GM19193 (cell line): ENCODE data around the gene SLC25A19.
A peak's percentile ranks its signal among the peaks of the same experiment; 100 is the strongest.

Experiments used
- POLR2A ChIP-seq: IDR thresholded peaks from 4 replicates; pipeline ENCODE4 v1.6.1; 2011; ENCODE audit not compliant: insufficient read depth, insufficient read length; ENCODE audit errors: extremely low read depth

SLC25A19 gene

DNA sequence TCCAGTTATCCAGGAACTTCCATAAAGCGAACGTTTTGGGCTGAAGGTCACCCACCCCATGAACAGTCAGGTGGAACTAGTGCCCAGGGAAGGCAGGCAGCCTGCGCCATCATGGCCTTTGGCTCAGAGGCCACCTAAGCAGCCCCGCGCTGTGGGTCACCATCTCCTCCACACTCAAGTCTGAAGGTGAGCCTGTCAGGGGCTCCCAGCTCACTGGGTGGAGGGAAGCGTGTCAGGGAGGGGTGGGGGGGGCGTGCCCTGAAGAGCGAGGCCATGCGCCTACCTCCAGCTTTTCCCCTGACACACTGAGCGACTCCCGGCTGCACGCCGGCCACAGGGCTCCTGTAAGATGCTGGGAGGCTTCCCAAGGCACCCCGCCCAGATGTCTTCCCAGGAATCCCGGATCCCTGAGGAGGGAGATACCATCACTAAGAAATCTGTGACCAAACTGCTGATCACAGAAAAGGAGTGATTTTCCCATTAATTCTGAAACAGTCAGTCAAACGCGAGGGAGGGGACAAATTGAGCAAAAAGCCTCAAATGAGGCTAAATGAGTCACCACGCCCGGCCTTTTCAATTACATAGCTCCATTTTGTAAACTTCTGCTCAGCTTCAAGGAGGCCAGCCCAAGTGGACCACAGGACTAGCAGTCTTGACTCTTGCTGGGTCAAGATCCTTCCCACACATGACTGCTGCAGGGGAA, 26.5 kb upstream of the SLC25A19 start:
- TF ChIP-seq POLR2A, result no peak

DNA sequence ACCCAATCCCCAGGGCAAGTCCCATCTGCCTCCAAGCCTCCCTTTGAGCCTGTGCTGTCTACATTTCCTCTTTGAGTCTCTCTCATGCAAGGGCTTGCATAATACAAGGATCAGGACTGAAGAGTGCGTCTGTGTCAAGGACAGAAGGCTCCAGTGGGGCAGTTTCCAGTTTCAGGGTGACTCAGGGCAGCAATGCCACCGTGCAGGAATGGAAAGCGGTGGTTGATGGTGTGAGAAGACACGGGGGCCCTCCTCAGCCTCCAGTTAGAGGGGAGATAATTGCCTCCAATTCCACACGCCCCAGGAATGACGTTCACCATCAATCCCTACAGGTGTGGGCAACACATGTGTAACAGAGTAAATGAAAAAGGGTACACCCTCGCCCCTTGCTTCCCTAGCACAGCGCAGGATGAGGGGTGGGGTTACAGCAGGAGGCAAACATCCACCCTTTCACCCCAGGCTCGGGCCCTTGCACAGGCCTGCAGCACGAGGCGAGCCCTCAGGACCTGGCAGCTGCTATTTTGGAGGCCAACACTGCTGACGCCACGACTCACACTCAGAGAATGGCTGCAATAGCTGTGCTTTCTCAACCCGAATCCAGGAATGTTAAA, 24.8 kb upstream of the SLC25A19 start:
- TF ChIP-seq POLR2A, result no peak

DNA sequence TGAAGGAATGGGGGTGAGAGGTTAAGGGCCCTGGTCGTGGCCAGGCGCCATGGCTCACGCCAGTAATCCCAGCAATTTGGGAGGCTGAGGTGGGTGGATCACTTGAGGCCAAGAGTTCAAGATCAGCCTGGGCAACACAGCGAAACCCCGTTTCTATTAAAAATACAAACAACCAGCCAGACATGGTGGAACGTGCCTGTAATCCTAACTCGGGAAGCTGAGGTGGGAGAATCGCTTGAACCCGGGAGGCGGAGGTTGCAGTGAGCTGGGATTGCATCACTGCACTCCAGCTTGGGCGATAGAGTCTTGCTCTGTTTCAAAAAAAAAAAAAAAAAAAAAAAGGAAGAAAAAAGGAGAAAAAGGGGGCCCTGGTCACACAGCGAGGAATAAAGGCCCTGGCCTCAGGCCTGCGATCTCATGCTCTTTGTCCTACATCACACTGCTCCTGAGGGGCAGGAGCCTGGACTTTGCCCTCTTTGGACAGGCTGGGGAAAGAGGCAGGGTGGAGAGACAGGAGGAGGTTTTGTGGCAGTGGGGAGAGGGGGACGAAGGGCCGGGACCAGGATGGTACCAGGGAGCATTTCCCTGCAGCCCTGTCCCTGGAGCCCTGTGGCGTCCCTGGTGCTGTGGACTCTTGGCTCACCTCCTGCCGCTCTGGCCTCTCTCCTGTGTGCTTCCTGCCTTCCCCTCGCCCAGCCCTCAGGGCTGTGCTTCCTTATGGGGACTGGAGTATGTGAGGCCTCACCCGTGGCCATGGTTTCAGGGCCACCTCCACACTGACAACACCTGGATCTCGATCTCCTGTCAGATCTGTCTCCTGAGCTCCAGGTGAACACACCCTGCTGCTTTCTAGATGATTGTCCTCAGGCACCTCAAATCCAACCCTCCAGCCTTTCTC, 19.7 kb upstream of the SLC25A19 start:
- TF ChIP-seq POLR2A, result no peak

DNA sequence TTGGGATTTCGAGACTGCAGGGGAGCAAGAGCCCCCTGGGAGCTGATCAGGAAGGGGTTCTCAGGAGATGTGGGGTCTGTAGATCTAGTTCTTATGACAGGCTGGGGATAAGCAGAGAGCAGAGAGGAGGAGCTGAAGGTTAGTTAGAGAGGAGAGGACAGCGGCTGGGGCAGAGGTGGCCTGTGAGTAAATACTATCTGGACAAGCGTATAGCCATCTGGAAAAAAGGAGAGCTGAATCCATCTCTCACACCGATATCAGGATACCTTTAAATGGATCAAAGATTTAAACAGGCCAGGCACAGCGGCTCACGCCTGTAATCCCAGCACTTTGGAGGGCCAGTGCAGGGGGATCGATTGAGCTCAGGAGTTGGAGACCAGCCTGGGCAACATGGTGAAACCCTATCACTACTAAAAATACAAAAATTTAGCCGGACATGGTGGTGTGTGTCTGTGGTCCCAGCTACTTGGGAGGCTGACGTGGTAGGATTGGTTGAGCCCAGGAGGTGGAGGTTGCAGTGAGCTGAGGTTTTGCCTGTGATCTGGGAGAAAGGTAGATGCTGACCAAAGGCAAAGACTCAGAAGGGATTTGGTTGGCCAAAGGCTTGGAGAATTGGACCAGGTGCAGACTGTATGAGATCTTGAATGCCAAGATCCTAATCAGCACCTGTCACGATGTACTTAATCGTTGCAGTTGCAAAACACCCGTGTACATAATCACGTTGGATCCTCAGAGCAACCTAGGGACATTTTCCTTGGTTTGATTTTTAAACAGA, 18.9 kb upstream of the SLC25A19 start:
- TF ChIP-seq POLR2A, result no peak

DNA sequence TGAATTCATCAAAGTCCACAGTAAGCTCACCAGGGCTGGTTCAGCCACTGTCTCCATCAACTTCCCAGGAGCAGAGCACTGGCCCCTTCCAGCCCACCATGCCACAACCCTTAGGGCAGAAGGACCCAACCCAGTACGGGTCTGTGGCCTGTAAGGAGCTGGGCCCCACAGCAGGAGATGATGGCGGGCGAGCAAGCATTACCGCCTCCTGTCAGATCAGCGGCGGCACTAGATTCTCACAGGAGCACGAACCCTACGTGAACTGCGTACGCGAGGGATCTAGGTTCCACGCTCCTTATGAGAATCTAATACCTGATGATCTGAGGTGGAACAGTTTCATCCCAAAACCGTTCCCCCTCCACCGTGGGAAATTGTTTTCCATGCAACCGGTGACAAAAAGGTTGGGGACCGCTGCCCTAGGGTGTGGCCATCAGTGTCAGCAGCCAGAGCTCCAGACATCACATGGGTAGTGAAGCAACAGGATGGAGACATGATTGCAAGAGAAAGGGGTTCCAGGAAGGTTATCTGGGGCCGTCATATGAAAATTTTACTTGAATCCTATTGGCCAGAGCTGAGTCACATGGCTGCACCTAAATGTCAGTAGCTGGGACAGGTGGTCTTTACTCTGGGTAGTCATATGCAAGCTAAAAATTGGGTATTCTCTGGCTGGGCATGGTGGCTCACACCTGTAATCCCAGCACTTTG, 12.4 kb upstream of the SLC25A19 start:
- no peak for TF ChIP-seq POLR2A

DNA sequence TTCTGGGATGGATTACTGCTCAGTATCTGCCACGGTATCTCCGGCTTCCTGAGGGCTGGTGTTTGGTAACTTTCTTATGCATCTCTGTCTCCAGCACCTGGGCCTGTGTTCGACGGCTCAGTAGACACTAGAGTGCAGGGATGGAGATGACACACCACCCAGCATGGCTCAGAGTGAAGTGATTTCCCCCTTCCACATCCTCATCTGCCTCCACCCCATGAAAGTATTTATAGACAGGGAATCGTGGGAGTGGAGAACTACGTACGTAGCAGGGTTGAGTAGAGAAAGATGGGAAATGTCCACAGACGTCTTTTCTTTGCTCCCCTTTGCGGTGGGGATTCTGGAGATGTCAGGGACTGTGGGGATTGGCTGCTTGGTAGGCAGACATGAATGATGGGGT, 11.8 kb upstream of the SLC25A19 start:
- TF ChIP-seq POLR2A, result no peak

DNA sequence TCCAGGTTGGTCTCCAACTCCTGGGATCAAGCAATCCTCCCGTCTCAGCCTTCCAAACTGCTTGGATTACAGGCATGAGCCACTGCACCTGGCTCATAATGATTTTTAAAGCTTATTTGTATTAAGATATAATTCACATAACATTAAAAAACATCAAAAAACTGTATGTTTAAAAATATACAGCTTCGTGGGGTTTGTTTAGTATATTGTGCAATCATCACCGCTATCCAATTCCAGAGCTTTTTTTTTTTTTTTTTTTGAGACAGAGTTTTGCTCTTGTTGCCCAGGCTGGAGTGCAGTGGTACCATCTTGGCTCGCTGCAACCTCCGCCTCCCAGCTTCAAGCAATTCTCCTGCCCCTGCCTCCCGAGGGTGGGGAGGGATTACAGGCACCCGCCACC, 11.0 kb upstream of the SLC25A19 start:
- TF ChIP-seq POLR2A, result no peak

DNA sequence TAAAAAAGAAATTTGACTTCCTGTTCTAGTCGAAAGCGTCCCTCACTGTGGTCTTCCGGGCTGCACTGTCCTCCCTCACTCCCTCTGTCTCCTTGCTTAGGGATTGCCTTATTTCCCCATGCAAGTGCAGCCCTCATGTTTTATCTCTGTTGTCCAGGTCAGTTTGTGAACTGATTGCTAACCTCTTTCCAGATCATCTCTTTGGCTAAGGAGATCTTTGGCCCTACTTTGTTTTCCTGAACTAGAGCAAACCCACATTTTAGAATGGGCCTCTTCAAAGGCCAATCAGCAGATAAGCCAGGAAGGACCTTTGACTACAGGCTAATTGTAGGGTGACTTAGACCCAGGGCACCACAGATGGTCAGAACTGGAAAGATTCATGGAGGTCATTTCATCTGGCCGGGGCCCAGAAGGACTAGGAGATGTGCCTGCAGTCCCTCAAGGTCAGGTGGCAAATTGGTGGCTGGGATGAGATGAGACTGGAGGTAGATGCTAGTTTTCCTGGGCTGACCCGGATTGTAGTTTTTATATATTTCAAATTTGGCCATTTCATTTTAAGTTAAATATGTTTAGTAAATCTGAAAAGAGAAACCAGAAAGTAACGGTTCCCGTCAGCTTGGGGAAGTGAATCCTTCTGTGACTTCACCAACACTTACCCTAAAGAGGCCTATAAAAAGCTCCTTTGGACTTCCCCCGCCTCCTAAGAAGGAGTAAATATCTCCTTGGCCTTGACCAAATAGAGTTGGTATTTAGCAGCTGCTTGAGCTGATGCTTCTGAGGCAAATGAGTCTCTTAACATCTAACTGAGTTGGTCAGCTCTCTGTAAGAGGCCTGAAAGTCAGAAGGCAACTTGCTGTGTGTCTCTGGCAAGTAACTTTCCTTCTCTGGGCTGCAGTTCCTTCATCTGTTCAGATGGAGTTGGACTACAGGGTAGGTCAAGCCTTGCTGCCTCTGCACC, 6.2 kb upstream of the SLC25A19 start:
- TF ChIP-seq POLR2A, result peak; percentile 59

DNA sequence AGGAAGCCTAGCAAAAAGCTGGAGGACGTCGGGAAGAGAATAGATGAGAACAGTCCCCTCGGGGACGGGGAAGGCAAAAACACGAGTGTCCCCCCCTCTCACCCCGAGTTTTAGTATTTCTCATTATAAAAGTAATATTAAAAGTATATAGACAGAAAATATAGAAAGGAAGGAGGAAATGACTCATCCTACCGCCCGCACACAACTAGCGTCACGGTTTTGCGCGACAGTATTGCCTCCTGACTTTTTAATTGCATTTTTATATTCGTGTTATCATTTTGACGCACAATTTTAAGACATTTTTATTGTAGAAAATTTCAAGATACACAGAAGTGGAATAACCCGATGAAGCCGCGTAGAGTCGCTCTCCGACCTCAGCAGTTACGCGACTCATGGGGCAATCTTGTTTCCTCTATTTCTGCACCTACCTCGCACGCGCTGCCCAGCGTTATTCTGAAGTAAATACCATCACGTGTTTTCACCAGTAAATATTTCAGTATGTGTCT, 652 bp upstream of the SLC25A19 start:
- TF ChIP-seq POLR2A, result no peak

DNA sequence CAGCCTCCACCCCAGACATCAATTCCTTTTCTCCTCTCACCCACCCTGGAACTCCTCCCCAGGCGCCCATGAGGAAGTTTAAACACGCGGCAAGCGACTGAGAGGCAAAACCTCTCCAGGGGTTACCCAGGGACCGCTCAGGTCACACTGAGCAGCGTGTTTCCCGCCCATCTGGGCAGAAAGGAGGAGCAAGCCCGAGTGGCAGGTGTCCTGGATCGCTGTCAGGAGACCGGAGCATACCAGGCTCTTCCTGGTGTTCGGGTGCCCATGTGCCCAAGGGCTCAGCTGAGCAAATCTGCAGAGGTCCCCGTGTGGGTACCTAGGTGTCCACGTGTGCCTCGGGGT, 491 bp downstream of the SLC25A19 start:
- TF ChIP-seq POLR2A, result no peak

DNA sequence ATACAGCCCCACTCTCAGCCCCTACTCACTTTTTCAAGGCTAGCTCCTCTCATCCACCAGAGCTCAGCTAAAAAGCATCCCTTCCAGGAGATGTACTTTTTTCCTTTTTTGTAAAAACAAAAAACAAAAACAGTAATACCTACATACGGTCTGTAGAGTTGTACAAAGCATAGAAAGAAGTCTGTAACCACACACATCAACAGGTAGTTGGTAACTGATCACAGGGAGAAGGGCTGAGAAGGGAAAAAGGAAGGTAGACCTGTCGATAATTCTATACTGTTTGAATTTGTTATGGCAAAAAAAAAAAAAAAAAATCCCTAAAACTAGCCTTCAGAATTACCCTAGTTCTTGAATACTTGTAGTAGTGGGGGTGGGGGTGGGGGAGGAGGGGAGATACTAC, 874 bp downstream of the SLC25A19 start:
- no peak for TF ChIP-seq POLR2A

DNA sequence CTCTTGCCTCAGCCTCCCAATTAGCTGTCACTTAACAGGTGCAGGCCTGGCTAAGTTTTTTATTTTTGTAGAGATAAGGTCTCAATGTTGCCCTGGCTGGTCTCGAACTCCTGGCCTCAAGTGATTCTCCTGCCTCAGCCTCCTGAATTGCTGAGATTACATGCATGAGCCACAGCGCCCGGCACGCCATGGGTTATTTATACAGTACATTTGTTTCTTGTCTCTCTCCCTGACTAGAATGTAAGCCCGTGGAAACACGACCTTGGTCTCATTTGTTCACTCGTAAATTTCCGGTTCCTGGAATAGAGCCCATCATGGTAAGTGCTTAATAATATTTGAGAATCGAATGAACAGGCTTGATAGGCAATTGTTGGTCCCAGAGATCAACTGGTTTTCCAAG, 2.0 kb downstream of the SLC25A19 start:
- no peak for TF ChIP-seq POLR2A

DNA sequence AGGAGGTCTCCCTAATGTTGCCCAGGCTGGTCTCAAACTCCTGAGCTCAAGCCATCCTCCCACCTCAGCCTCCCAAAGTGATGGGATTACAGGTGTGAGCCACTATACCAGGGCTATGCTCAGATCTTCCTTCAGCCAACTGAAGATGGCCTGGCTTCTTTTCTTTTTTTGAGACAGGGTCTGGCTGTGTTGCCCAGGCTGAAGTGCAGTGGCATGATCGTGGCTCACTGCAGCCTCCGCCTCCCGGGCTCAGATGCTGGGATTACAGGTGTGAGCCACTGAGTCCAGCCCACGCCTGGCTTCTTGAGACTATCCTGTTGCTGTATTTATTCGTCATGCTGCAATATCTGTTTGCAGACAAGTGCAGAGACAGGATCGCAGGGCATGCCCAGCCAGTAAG, 4.1 kb downstream of the SLC25A19 start:
- TF ChIP-seq POLR2A, result no peak
